ENCODE measurements around the gene SPATC1L. TPM values are rescaled to one million over a fixed set of nuclear protein-coding genes. Genes with fewer than 3 reads are reported as not detected.

SPATC1L gene
- total and polyA plus RNA-seq, 7 donors = 1.9 to 6.0 (median 3.9) TPM

DNA sequence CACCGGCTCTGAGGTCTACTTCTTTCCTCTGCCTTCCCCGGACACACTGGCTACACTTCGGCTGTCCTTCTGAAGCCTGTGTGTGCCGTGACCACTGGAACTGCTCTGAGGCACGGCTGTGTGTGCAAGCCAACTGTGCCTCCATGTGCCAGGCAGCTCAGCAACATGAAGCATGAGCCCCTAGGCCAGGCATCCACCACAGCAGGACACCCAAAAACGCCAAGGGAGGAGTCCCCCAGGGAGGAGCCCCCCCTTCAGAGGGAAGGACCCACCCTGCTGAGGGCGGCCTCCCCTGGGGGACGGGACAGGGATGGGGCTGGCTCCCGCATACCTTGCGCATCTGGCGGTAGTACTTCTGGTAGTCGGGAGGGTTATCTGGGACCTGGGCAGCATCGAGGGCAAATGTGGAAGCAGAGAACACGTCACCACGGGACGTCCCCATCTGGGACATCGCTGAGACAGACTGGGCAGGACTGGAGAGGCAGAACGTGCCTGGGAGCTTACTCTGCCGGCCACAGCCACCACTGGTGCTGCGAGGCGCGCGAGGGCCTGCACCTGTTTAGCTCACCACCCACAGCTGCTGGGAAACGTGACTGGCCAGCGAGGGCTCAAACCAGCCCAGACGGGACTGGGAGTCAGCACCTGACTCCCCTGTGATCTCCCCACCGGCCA lies 23.8 kb upstream of the SPATC1L start:
- H3K36me3 ChIP-seq (ENCODE audit: insufficient read depth in 1 of 2, low read depth in 1 of 2) = peaks cover 0 to 93% of the 10 kb centered on the region in 2 donors
- H3K9me3 ChIP-seq = no peaks in the 10 kb centered on the region
- no peak for ATAC-seq
- intact Hi-C loops (cut with DNase I) = no loop called here
- H3K27ac ChIP-seq = no peak overlapping the region
- no peak for DNase-seq
- no peaks in the 10 kb centered on the region for H3K27me3 ChIP-seq (ENCODE audit: insufficient read depth in 3 of 3, low read length in 2 of 3)
- H3K4me3 ChIP-seq = no peak overlapping the region
- 79 to 89% (median 85%) methylated on average over 25 to 27 of the region's 27 CpGs for WGBS, 3 donors
- TF ChIP-seq, protein P1, sequence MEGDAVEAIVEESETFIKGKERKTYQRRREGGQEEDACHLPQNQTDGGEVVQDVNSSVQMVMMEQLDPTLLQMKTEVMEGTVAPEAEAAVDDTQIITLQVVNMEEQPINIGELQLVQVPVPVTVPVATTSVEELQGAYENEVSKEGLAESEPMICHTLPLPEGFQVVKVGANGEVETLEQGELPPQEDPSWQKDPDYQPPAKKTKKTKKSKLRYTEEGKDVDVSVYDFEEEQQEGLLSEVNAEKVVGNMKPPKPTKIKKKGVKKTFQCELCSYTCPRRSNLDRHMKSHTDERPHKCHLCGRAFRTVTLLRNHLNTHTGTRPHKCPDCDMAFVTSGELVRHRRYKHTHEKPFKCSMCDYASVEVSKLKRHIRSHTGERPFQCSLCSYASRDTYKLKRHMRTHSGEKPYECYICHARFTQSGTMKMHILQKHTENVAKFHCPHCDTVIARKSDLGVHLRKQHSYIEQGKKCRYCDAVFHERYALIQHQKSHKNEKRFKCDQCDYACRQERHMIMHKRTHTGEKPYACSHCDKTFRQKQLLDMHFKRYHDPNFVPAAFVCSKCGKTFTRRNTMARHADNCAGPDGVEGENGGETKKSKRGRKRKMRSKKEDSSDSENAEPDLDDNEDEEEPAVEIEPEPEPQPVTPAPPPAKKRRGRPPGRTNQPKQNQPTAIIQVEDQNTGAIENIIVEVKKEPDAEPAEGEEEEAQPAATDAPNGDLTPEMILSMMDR (IDR thresholded peaks at IDR 0.05) = no peak
- no peaks in the 10 kb centered on the region for H3K4me1 ChIP-seq

DNA sequence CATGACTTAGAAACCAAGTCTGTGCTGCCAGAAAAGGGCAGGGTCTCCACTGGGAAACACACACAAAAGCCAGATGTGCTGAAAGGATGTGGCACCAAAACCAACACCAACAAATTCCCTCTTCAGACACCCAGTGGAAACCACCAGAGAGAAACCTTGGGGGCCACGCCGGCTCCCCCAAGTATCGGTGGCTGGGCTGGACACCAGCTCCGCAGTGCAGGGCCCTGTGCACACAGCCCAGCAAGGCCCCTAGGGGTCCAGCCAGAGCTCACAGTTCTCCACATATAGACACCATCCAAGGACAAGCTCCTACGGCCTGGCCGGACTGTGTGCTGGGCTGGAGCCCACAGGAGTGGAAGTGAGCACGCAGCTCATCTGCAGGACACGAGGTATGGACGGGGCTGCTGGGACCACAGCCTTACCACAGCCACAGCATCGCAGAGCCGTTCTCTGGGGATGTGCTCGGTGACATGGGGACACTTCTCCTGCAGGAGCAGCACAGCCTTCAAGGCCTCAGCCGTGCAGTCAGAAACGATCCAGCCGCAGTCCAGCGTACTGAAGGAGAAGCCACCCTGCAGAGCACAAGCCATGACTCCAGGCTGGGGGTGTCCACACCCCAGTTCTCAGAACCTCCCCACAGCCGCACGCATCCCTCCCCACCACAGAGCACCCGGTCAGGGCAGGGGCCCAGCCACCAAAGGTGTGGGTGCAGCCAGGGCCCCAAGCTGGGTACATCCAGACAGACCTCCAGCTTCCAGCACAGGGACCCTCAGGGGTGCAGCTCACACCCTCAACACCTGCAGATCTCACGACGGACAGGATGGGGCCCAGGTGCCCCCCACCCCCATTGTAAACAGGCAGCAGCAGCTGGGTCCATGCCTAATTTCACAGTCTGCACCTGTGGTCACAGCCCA lies 23.0 kb upstream of the SPATC1L start:
- Histone ChIP-seq H3K27me3 (ENCODE audit: insufficient read depth in 3 of 3, low read length in 2 of 3) (no peaks in the 10 kb centered on the region), H3K4me1 (no peaks in the 10 kb centered on the region), H3K27ac (no peak overlapping the region), H3K36me3 (ENCODE audit: insufficient read depth in 1 of 2, low read depth in 1 of 2) (peaks cover 0 to 90% of the 10 kb centered on the region in 2 donors), H3K4me3 (no peak overlapping the region), H3K9me3 (no peaks in the 10 kb centered on the region)
- ATAC-seq (no peak), DNase-seq (peak in 1 of 2 donors; percentile 40)
- 91 to 95% (median 93%) methylated on average over 20 to 21 of the region's 21 CpGs for WGBS, 3 donors
- TF ChIP-seq, protein P1 (IDR thresholded peaks at IDR 0.05) = no peak
- intact Hi-C loops (cut with DNase I) = no loop called here

DNA sequence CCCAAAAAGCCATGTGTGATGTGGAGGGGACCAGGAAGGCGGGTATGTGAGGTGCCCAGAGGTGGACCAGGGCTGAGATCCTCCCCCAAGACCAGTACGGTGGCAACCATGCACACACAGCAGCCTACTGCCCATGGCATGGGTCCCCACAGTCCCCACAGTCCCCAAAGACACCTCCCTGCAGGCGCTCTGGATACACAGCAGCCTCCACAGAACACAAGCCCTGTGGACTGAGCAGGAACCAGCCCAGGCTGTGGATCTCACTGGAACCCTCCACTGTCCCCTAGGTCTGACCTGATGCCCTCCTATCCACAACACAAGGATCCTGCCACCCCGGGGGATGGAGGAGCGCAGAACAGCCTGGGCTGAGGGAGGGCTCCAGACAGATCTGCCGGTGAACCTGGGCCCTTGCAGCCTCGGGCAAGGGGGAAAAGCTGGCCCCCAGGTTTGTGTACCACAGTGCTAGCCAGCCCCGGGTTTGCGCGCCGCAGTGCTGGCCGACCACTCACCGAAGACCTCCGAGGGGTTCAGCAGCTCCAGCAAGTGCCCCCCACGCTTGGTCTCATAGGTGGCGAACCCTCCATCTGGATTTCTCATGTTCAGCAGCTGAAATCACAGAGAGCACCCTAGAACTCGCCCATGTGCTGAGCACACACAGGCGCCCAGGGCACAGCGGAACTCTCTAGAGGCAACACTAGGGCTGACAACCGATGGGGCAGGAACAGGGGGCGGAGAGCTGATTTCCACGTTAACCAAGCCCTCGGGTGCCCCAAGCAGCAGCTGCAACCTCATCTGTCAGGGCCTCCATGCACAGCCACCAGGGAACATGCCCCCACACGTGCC lies 22.1 kb upstream of the SPATC1L start:
- DNase-seq (peak in 1 of 2 donors; percentile 41), ATAC-seq (no peak)
- TF ChIP-seq, protein P1 (IDR thresholded peaks at IDR 0.05) = no peak
- H3K4me3 ChIP-seq = no peak overlapping the region
- H3K27me3 ChIP-seq (ENCODE audit: insufficient read depth in 3 of 3, low read length in 2 of 3) = no peaks in the 10 kb centered on the region
- intact Hi-C loops (cut with DNase I) = no loop called here
- H3K27ac ChIP-seq = no peak overlapping the region
- peaks cover 0 to 83% of the 10 kb centered on the region in 2 donors for H3K36me3 ChIP-seq (ENCODE audit: insufficient read depth in 1 of 2, low read depth in 1 of 2)
- WGBS, 3 donors = 89 to 93% (median 90%) methylated on average over 23 to 24 of the region's 24 CpGs
- no peaks in the 10 kb centered on the region for H3K4me1 ChIP-seq
- no peaks in the 10 kb centered on the region for H3K9me3 ChIP-seq

DNA sequence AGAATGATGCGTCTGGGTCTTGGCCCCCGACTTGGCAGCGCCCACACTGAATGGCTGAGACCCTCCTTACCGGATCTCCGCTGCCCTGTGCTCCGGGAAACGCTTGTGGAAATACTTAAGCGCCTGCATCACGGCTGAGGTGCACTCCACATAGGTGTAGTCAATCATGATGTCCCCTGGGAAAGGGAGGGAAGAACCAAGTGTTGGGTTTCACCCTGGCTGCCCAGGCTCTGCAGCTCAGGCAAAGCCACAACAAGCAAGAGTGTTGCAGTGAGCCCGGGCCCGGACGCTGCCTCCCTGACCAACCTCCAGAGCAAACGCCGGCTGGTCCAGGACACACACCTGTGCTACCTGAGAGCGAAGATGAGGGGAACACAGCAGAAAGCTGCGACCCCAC lies 21.5 kb upstream of the SPATC1L start:
- TF ChIP-seq, protein P1 (IDR thresholded peaks at IDR 0.05) = no peak
- no peaks in the 10 kb centered on the region for H3K9me3 ChIP-seq
- WGBS, 3 donors = 83 to 94% (median 83%) methylated on average over 15 to 16 of the region's 16 CpGs
- no peaks in the 10 kb centered on the region for H3K27me3 ChIP-seq (ENCODE audit: insufficient read depth in 3 of 3, low read length in 2 of 3)
- H3K4me3 ChIP-seq = no peak overlapping the region
- H3K4me1 ChIP-seq = no peaks in the 10 kb centered on the region
- intact Hi-C loops (cut with DNase I) = no loop called here
- no peak overlapping the region for H3K27ac ChIP-seq
- ATAC-seq (no peak), DNase-seq (peak; percentile 1 to 37)
- H3K36me3 ChIP-seq (ENCODE audit: insufficient read depth in 1 of 2, low read depth in 1 of 2) = peaks cover 0 to 81% of the 10 kb centered on the region in 2 donors

Measured in psoas muscle (tissue), 8 donors.